Keratinocyte (primary cell): ENCODE measurements around the gene NDUFA12. TPM values are rescaled to one million over a fixed set of nuclear protein-coding genes. Genes with fewer than 3 reads are reported as not detected.

Source experiments
- DNase-seq: peaks from one replicate; pipeline ENCODE4 v3.0.0-alpha.2; 2011; ENCODE audit warnings: low read depth, missing footprints, low spot score
- FAIRE-seq: peaks from 2 replicates; lab custom pipeline; 2011; peaks lifted over from hg19 to GRCh38; lab: Jason Lieb, UNC
- H2AFZ ChIP-seq: 2 replicates; pipeline ENCODE4 v1.6.0; 2012; ENCODE audit warnings: low read length, control low read depth, inconsistent platforms; ENCODE audit not compliant: control insufficient read depth
- H3K27ac ChIP-seq: 2 replicates; pipeline ENCODE4 v1.5.1; 2011; ENCODE audit warnings: low read length; ENCODE audit not compliant: control insufficient read depth, insufficient read depth
- H3K27me3 ChIP-seq: 3 replicates; pipeline ENCODE4 v1.6.0; 2011; ENCODE audit warnings: low read length; ENCODE audit not compliant: control insufficient read depth, insufficient read depth; ENCODE audit errors: extremely low read depth
- H3K36me3 ChIP-seq, 2 experiments: 2 replicates in 1 of 2; 3 replicates in 1 of 2; pipeline ENCODE4 v1.5.1; 2011; ENCODE audit warnings: low read length in 2 of 2, mild to moderate bottlenecking in 1 of 2; ENCODE audit not compliant: control insufficient read depth in 2 of 2, insufficient read depth in 2 of 2; ENCODE audit errors: extremely low read depth in 1 of 2
- H3K4me1 ChIP-seq: 3 replicates; pipeline ENCODE4 v1.5.1; 2011; ENCODE audit warnings: low read length; ENCODE audit not compliant: control insufficient read depth, insufficient read depth; ENCODE audit errors: extremely low read depth
- H3K4me2 ChIP-seq: 3 replicates; pipeline ENCODE4 v1.6.0; 2011; ENCODE audit warnings: low read depth, low read length; ENCODE audit not compliant: control insufficient read depth, insufficient read depth; ENCODE audit errors: extremely low read depth
- H3K4me3 ChIP-seq, 3 experiments: fragments of 200-600 bp in 1 of 3; sonication (generic) in 1 of 3; 2 replicates in 2 of 3; 3 replicates in 1 of 3; pipeline ENCODE4 v1.5.1; 2011 to 2016; ENCODE audit warnings: low read length in 3 of 3, mild to moderate bottlenecking in 3 of 3, control low read depth in 2 of 3, inconsistent platforms in 1 of 3, low read depth in 1 of 3, mixed read lengths in 1 of 3, mixed run types in 1 of 3, moderate library complexity in 1 of 3; ENCODE audit not compliant: control insufficient read depth in 2 of 3, insufficient read depth in 2 of 3; ENCODE audit errors: extremely low read depth in 1 of 3
- H3K79me2 ChIP-seq: 2 replicates; pipeline ENCODE4 v1.6.0; 2012; ENCODE audit warnings: low read length; ENCODE audit not compliant: control insufficient read depth, insufficient read depth
- H3K9ac ChIP-seq: 3 replicates; pipeline ENCODE4 v1.6.0; 2011; ENCODE audit warnings: low read length; ENCODE audit not compliant: control insufficient read depth, insufficient read depth; ENCODE audit errors: extremely low read depth
- H3K9me1 ChIP-seq: 3 replicates; pipeline ENCODE4 v1.6.0; 2011; ENCODE audit warnings: low read length; ENCODE audit not compliant: control insufficient read depth, insufficient read depth; ENCODE audit errors: extremely low read depth
- H3K9me3 ChIP-seq: 2 replicates; pipeline ENCODE4 v1.5.1; 2012; ENCODE audit warnings: low read depth, low read length; ENCODE audit not compliant: control insufficient read depth
- H4K20me1 ChIP-seq: 3 replicates; pipeline ENCODE4 v1.6.0; 2011; ENCODE audit warnings: low read length; ENCODE audit not compliant: control insufficient read depth, insufficient read depth; ENCODE audit errors: extremely low read depth
- EZH2 ChIP-seq: IDR thresholded peaks from one replicate; pipeline ENCODE4 v1.6.1; 2012; ENCODE audit warnings: inconsistent platforms, mild to moderate bottlenecking, low read length, moderate library complexity
- dilution Hi-C: fragments of 300-500 bp; cut with MboI; formaldehyde crosslinking; loops from one replicate; pipeline ENCODE4 v1.7.0; 2020; ENCODE audit warnings: low sequenced_read_pairs; ENCODE audit not compliant: extremely low pct_ligation_motif_present
- polyA plus RNA-seq, 5 experiments: library from polyadenylated mRNA; depleted of rRNA in 3 of 5; stranded (reverse) in 3 of 5; stranded (forward) in 1 of 5; unstranded in 1 of 5; fragments of >200 nt; gene quantifications; 1 replicate in 1 of 5; 2 replicates in 3 of 5; 3 replicates in 1 of 5; pipeline versions ENCODE4 v1.2.1 to v1.2.3, GENCODE V29; 2011 to 2012; ENCODE audit warnings: missing spikeins in 2 of 5, low read depth in 1 of 5, low replicate concordance in 1 of 5
- TF ChIP-seq, protein P1 (sequence below), 3 experiments: IDR thresholded peaks in 1 of 3; conservative IDR thresholded peaks in 1 of 3; optimal IDR thresholded peaks in 1 of 3; 2 replicates in 2 of 3; 3 replicates in 1 of 3; pipeline versions ENCODE3 to v1.5.1; 2011; ENCODE audit warnings: low read length in 3 of 3, mild to moderate bottlenecking in 3 of 3, moderate library complexity in 2 of 3, control low read depth in 1 of 3, inconsistent platforms in 1 of 3; ENCODE audit not compliant: insufficient read depth in 2 of 3; ENCODE audit errors: extremely low read depth in 1 of 3

Gene NDUFA12
- polyA plus RNA-seq, 1 donor (not counting 4 experiments of a cell fraction or from before 2014, with no cell fraction given): 215 TPM

DNA sequence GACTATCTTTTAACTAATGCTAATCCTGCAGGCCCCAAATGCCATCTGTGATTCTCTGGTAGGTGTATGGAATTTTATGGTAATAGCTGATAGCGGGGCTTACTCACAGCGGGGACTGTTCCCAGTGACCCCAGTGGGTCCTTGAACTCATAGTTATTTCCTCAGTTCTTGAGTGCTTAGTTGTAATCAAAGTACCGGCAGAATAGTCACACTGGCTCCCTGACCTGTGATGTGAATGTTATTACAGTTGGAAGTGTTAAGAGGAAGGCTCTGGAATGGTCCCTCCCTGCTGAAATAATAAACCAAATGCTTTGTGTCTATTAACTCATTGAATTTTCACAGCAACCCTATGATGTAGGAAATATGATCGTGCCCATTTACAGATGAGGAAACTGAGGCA is 78.3 kb downstream of the NDUFA12 start:
- no peak overlapping the region for H3K4me3 ChIP-seq
- H3K9me1 ChIP-seq: no peaks in the 10 kb centered on the region
- no peak overlapping the region for H3K4me2 ChIP-seq
- no peaks in the 10 kb centered on the region for H4K20me1 ChIP-seq
- H2AFZ ChIP-seq: no peak overlapping the region
- H3K27ac ChIP-seq: no peak overlapping the region
- H3K36me3 ChIP-seq: no peaks in the 10 kb centered on the region
- TF ChIP-seq EZH2: no peak
- TF ChIP-seq, protein P1, sequence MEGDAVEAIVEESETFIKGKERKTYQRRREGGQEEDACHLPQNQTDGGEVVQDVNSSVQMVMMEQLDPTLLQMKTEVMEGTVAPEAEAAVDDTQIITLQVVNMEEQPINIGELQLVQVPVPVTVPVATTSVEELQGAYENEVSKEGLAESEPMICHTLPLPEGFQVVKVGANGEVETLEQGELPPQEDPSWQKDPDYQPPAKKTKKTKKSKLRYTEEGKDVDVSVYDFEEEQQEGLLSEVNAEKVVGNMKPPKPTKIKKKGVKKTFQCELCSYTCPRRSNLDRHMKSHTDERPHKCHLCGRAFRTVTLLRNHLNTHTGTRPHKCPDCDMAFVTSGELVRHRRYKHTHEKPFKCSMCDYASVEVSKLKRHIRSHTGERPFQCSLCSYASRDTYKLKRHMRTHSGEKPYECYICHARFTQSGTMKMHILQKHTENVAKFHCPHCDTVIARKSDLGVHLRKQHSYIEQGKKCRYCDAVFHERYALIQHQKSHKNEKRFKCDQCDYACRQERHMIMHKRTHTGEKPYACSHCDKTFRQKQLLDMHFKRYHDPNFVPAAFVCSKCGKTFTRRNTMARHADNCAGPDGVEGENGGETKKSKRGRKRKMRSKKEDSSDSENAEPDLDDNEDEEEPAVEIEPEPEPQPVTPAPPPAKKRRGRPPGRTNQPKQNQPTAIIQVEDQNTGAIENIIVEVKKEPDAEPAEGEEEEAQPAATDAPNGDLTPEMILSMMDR (optimal IDR thresholded peaks at IDR 0.05 in 1 of 3, IDR thresholded peaks at IDR 0.05 in 1 of 3, conservative IDR thresholded peaks at IDR 0.05 in 1 of 3; ENCODE audit: extremely low read depth in 1 of 3, insufficient read depth in 2 of 3, low read length in 3 of 3): no peak
- H3K4me1 ChIP-seq: no peaks in the 10 kb centered on the region
- H3K27me3 ChIP-seq: peaks cover 3% of the 10 kb centered on the region
- H3K9ac ChIP-seq: no peak overlapping the region
- DNase-seq: no peak
- dilution Hi-C loops: no loop called here
- H3K9me3 ChIP-seq: no peaks in the 10 kb centered on the region
- FAIRE-seq: no peak
- H3K79me2 ChIP-seq: no peaks in the 10 kb centered on the region

DNA sequence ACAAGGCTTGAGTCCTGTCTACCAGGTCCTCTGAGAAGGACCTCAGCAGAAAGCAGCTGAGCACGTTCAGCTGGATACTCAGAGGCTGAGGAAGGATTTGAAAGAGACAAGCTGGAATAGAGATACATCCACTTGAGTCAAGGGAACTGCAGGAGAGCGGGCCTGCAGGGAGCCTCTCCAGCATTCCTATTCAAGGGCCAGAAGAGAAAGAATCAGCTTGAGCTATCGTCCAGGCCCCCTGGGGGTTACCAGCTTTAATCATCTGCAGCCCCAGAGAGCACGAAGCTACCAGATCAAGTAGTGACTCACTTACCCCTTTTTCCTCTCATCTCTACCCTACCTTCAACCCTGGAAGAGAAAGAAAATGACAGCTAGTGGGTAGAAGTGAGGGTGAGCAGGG is 80.9 kb downstream of the NDUFA12 start:
- Histone ChIP-seq H3K27ac (no peak overlapping the region), H3K79me2 (no peaks in the 10 kb centered on the region), H3K9me3 (no peaks in the 10 kb centered on the region), H3K36me3 (no peaks in the 10 kb centered on the region), H4K20me1 (no peaks in the 10 kb centered on the region), H3K9ac (no peak overlapping the region), H3K4me1 (no peaks in the 10 kb centered on the region), H3K4me3 (no peak overlapping the region), H2AFZ (no peak overlapping the region), H3K27me3 (peaks cover 3% of the 10 kb centered on the region), H3K4me2 (no peak overlapping the region), H3K9me1 (no peaks in the 10 kb centered on the region)
- TF ChIP-seq, protein P1 (optimal IDR thresholded peaks at IDR 0.05 in 1 of 3, IDR thresholded peaks at IDR 0.05 in 1 of 3, conservative IDR thresholded peaks at IDR 0.05 in 1 of 3; ENCODE audit: extremely low read depth in 1 of 3, insufficient read depth in 2 of 3, low read length in 3 of 3): no peak
- no peak for TF ChIP-seq EZH2
- no peak for FAIRE-seq
- DNase-seq: no peak
- dilution Hi-C loops: no loop called here

Other genes starting within 250 kb of the NDUFA12 start
- 15.6 to 32.0 TPM (median 25.5 TPM) in 3 replicates for gene NR2C1, start 69.9 kb upstream of the NDUFA12 start, polyA plus RNA-seq
- 40.4 to 54.2 TPM (median 50.8 TPM) in 3 replicates for gene FGD6, start 213.8 kb upstream of the NDUFA12 start, polyA plus RNA-seq
- gene VEZT, start 214.1 kb upstream of the NDUFA12 start, polyA plus RNA-seq: 106 to 183 TPM (median 169 TPM) in 3 replicates